IPS-20b (cell line): ENCODE results near the gene KRTAP9-2.
"Not testable (repeated sequence)": the region's sequence is repeated elsewhere in the genome, so short reads cannot be mapped to it uniquely, and the experiment has no call there.

ENCODE experiments used
- H3K27ac ChIP-seq: one replicate; pipeline ENCODE4 v1.5.1; 2013; ENCODE audit warnings: low read length
- H3K27me3 ChIP-seq: 2 replicates; pipeline ENCODE4 v1.6.1; 2013; ENCODE audit warnings: mild to moderate bottlenecking, low read length, inconsistent platforms; ENCODE audit not compliant: insufficient read depth
- H3K36me3 ChIP-seq: 2 replicates; pipeline ENCODE4 v1.6.1; 2013; ENCODE audit warnings: low read depth, mild to moderate bottlenecking, inconsistent platforms, low read length, moderate library complexity; ENCODE audit not compliant: insufficient read depth
- H3K4me1 ChIP-seq: 2 replicates; pipeline ENCODE4 v1.6.1; 2013; ENCODE audit warnings: mild to moderate bottlenecking, control low read depth, inconsistent platforms, low read length, moderate library complexity; ENCODE audit not compliant: insufficient read depth
- H3K4me3 ChIP-seq: 2 replicates; pipeline ENCODE4 v1.5.1; 2013; ENCODE audit warnings: mild to moderate bottlenecking, low read length, inconsistent platforms
- H3K9ac ChIP-seq: 2 replicates; pipeline ENCODE4 v1.6.1; 2013; ENCODE audit warnings: low read depth, mild to moderate bottlenecking, inconsistent platforms, low read length, moderate library complexity
- H3K9me3 ChIP-seq: 2 replicates; pipeline ENCODE4 v1.6.1; 2013; ENCODE audit warnings: mild to moderate bottlenecking, low read depth, low read length, inconsistent platforms; ENCODE audit not compliant: insufficient read depth

The KRTAP9-2 gene

DNA sequence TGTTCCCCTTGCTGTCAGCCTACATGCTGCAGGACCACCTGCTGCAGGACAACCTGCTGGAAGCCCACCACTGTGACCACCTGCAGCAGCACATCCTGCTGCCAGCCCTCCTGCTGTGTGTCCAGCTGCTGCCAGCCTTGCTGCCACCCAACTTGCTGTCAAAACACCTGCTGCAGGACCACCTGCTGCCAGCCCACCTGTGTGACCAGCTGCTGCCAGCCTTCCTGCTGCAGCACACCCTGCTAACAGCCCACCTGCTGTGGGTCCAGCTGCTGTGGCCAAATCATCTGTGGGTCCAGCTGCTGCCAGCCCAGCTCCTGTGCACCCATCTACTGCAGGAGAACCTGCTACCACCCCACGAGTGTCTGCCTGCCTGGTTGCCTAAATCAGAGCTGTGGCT lies 44.9 kb downstream of the KRTAP9-2 start:
- H3K27ac ChIP-seq, H3K4me1 ChIP-seq, H3K36me3 ChIP-seq, H3K9me3 ChIP-seq, H3K9ac ChIP-seq, H3K4me3 ChIP-seq, H3K27me3 ChIP-seq: not testable (repeated sequence)

DNA sequence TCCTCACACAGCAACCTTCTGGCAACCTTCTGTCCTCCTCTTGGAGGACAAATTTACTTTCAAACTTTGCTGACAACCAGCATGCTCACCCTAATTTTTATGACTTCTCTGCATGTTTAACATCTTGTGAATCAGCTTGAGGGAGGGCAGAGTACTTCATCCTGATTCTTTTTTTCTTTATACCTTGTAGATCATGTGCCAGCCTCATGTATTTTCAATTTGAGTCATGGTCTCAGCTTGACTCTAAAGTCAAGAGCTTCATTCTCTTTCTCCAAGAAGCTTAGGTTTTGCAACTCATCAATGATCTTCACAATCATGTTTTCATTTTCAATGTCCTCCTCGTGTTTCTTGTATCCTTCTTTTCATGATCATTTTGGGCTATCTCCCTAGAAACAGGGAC lies 45.4 kb downstream of the KRTAP9-2 start:
- H3K36me3 ChIP-seq: no peaks in the 10 kb centered on the region
- H3K9ac ChIP-seq: no peak overlapping the region
- H3K4me3 ChIP-seq: no peak overlapping the region
- no peaks in the 10 kb centered on the region for H3K9me3 ChIP-seq
- H3K27ac ChIP-seq: no peak overlapping the region
- H3K27me3 ChIP-seq: no peaks in the 10 kb centered on the region
- no peaks in the 10 kb centered on the region for H3K4me1 ChIP-seq

DNA sequence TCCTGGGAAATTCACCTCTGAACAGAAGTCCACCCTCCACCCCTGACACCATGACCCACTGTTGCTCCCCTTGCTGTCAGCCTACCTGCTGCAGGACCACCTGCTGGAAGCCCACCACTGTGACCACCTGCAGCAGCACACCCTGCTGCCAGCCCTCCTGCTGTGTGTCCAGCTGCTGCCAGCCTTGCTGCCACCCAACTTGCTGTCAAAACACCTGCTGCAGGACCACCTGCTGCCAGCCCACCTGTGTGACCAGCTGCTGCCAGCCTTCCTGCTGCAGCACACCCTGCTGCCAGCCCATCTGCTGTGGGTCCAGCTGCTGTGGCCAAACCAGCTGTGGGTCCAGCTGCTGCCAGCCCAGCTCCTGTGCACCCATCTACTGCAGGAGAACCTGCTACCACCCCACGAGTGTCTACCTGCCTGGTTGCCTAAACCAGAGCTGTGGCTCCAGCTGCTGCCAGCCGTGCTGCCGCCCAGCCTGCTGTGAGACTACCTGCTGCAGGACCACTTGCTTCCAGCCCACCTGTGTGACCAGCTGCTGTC lies 49.3 kb downstream of the KRTAP9-2 start, which contains the start of gene KRTAP9-7:
Gene KRTAP9-7 (plus strand): TSS at position 51 of the 543 bp plus-strand sequence. CDS start 0 bp downstream, at position 51.
- not testable (repeated sequence) for H3K27ac ChIP-seq

More for the DNA sequence above, 49.3 kb downstream of the KRTAP9-2 start, which contains the start of gene KRTAP9-7:
- not testable (repeated sequence) for H3K4me3 ChIP-seq, H3K9ac ChIP-seq, H3K9me3 ChIP-seq, H3K27me3 ChIP-seq, H3K36me3 ChIP-seq, H3K4me1 ChIP-seq
